ENCODE results near the gene SNRNP200.

The SNRNP200 gene

DNA sequence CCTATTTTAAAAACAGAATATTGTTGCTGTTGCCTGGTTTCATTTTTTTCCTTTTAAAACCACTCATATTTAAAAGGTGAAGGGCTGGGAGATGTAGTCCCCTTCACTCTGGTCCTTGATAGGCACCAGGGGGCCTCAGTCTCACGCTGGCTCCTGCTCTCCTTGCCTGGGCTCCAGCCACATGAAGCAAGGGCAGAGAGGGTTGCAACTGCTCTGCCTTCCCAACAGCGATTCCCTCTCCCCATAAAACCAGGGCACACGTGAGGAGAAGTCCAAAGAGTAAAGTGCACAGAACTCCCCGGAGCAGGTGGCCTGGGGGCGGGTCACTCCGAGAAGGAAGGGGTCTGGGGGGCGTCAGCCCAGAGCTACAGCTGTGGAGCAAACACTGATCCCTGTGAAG lies 52.3 kb downstream of the SNRNP200 start:
- H4K5ac ChIP-seq (ENCODE audit: low read length), result no peak overlapping the region
- no peak overlapping the region for H3K18ac ChIP-seq (ENCODE audit: low read length)
- H3K79me2 ChIP-seq (ENCODE audit: control insufficient read depth, insufficient read depth, low read length), result no peaks in the 10 kb centered on the region
- H3K27me3 ChIP-seq (ENCODE audit: insufficient read depth, low read length, poor library complexity), result no peaks in the 10 kb centered on the region
- H3K4ac ChIP-seq (ENCODE audit: low read depth, low read length), result no peak overlapping the region
- no CpG with 5 or more reads among the region's 7 CpGs for WGBS (ENCODE audit: extremely low coverage, insufficient coverage, low lambda C conversion rate)
- H3K23ac ChIP-seq (ENCODE audit: low read length), result no peak overlapping the region
- no peak overlapping the region for H2BK5ac ChIP-seq (ENCODE audit: low read length)
- H2BK15ac ChIP-seq (replicated peaks; ENCODE audit: low read depth), result no peak overlapping the region
- H3K36me3 ChIP-seq (ENCODE audit: control insufficient read depth, insufficient read depth, low read length), result peaks cover 3% of the 10 kb centered on the region
- no peaks in the 10 kb centered on the region for H3K4me1 ChIP-seq (ENCODE audit: control insufficient read depth, low read depth, low read length)
- no peak overlapping the region for H3K27ac ChIP-seq (ENCODE audit: low read depth, low read length)
- no peak overlapping the region for H2AK5ac ChIP-seq (ENCODE audit: low read length)
- H3K56ac ChIP-seq (ENCODE audit: low read length), result no peak overlapping the region
- no peak overlapping the region for H2BK120ac ChIP-seq (ENCODE audit: low read depth, low read length)
- no peak overlapping the region for H3K4me3 ChIP-seq (ENCODE audit: low read length)
- no peak overlapping the region for H4K8ac ChIP-seq (ENCODE audit: low read depth, low read length)
- DNase-seq, result no peak
- H3K4me2 ChIP-seq (ENCODE audit: low read length), result no peak overlapping the region
- no peaks in the 10 kb centered on the region for H3K79me1 ChIP-seq (ENCODE audit: low read length)
- no peak overlapping the region for H3K9ac ChIP-seq (ENCODE audit: low read length)

DNA sequence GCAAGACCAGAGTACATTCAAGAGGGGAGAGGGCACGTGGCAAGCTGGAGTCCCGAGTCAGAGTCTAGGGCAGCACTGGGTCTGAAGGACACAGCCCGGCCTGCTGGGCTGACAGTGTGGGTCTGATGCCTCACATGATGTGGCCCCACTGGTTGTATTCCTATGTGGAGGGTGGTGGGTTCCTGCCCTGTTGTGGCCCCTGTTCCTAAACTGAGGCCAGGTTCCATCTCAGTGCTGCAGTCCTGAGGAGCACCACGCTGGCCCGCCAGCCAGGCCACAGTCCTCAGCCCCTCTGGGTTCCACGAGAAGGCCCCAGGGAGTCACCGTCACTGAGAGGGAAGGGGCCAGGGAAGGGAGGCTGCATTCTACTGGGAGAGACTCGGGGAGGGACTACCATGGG lies 52.8 kb downstream of the SNRNP200 start:
- Histone ChIP-seq H3K36me3 (ENCODE audit: control insufficient read depth, insufficient read depth, low read length) (peaks cover 3% of the 10 kb centered on the region), H4K8ac (ENCODE audit: low read depth, low read length) (no peak overlapping the region), H3K9ac (ENCODE audit: low read length) (no peak overlapping the region), H2BK15ac (replicated peaks; ENCODE audit: low read depth) (no peak overlapping the region), H3K4me1 (ENCODE audit: control insufficient read depth, low read depth, low read length) (no peaks in the 10 kb centered on the region), H4K5ac (ENCODE audit: low read length) (no peak overlapping the region), H3K27me3 (ENCODE audit: insufficient read depth, low read length, poor library complexity) (no peaks in the 10 kb centered on the region), H2BK120ac (ENCODE audit: low read depth, low read length) (no peak overlapping the region), H3K4ac (ENCODE audit: low read depth, low read length) (no peak overlapping the region), H3K23ac (ENCODE audit: low read length) (no peak overlapping the region), H3K4me2 (ENCODE audit: low read length) (no peak overlapping the region), H3K79me1 (ENCODE audit: low read length) (no peaks in the 10 kb centered on the region), H2BK5ac (ENCODE audit: low read length) (no peak overlapping the region), H3K18ac (ENCODE audit: low read length) (no peak overlapping the region), H2AK5ac (ENCODE audit: low read length) (no peak overlapping the region), H3K4me3 (ENCODE audit: low read length) (no peak overlapping the region), H3K27ac (ENCODE audit: low read depth, low read length) (no peak overlapping the region), H3K79me2 (ENCODE audit: control insufficient read depth, insufficient read depth, low read length) (no peaks in the 10 kb centered on the region), H3K56ac (ENCODE audit: low read length) (no peak overlapping the region)
- no peak for DNase-seq
- WGBS (ENCODE audit: extremely low coverage, insufficient coverage, low lambda C conversion rate), result no CpG with 5 or more reads among the region's 8 CpGs

DNA sequence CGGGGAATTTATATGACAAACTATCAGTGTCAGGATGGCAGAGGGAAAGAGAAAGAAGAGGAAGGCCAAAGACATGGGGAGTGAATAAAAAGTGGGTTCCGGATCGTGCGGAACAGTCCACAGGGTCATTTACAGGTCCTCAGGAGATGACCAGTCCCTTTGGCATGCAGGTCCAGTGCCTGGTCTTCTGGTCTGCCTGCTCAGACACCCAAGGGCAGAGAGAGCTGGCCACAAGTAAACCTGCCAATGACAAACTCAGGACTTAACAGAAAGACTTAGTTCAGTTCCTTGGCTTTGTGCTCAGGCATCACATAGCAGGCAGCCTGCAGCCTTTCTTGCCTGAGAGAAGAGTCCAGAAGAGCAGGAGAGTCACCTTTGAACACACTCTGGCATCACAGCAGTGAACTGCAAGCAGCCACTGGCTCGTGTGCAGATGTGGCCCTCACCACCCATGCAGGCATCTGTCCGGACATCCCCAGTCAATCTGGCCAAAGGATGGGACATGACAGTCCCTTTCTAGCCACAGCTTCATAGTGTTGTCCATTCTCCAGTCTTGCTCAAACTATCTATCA lies 53.5 kb downstream of the SNRNP200 start:
- H3K18ac ChIP-seq (ENCODE audit: low read length), result no peak overlapping the region
- peaks cover 3% of the 10 kb centered on the region for H3K36me3 ChIP-seq (ENCODE audit: control insufficient read depth, insufficient read depth, low read length)
- H3K27ac ChIP-seq (ENCODE audit: low read depth, low read length), result no peak overlapping the region
- H2AK5ac ChIP-seq (ENCODE audit: low read length), result no peak overlapping the region
- no peak overlapping the region for H3K9ac ChIP-seq (ENCODE audit: low read length)
- peak; percentile 65 for DNase-seq
- H3K79me2 ChIP-seq (ENCODE audit: control insufficient read depth, insufficient read depth, low read length), result no peaks in the 10 kb centered on the region
- H2BK5ac ChIP-seq (ENCODE audit: low read length), result no peak overlapping the region
- no peak overlapping the region for H3K23ac ChIP-seq (ENCODE audit: low read length)
- no peak overlapping the region for H3K4ac ChIP-seq (ENCODE audit: low read depth, low read length)
- no peak overlapping the region for H4K8ac ChIP-seq (ENCODE audit: low read depth, low read length)
- no peak overlapping the region for H2BK120ac ChIP-seq (ENCODE audit: low read depth, low read length)
- H3K4me3 ChIP-seq (ENCODE audit: low read length), result no peak overlapping the region
- WGBS (ENCODE audit: extremely low coverage, insufficient coverage, low lambda C conversion rate), result no CpG with 5 or more reads among the region's 6 CpGs
- H3K4me1 ChIP-seq (ENCODE audit: control insufficient read depth, low read depth, low read length), result no peaks in the 10 kb centered on the region
- no peak overlapping the region for H3K4me2 ChIP-seq (ENCODE audit: low read length)
- H3K79me1 ChIP-seq (ENCODE audit: low read length), result no peaks in the 10 kb centered on the region
- no peak overlapping the region for H3K56ac ChIP-seq (ENCODE audit: low read length)
- H2BK15ac ChIP-seq (replicated peaks; ENCODE audit: low read depth), result no peak overlapping the region
- no peak overlapping the region for H4K5ac ChIP-seq (ENCODE audit: low read length)
- H3K27me3 ChIP-seq (ENCODE audit: insufficient read depth, low read length, poor library complexity), result no peaks in the 10 kb centered on the region

DNA sequence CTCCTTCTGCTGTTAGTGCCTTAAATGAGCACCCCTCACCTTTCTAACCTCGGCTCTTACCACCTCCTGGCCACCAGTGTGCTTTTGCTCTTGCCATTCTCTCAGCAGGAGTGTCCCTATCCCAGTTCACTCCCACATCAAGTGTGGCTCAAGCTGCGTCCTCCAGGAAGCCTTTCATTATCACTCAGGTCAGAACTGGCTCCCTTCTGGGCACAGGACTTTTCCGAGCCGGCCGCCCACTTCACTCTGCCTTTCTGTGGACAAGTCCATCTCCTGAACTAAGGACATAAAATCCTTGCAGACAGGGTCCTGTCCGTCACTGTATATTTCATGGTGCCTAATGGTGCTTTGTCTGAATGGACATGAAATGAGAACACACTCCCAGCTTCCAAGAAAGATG lies 55.2 kb downstream of the SNRNP200 start:
- no peaks in the 10 kb centered on the region for H3K27me3 ChIP-seq (ENCODE audit: insufficient read depth, low read length, poor library complexity)
- no CpG with 5 or more reads among the region's 6 CpGs for WGBS (ENCODE audit: extremely low coverage, insufficient coverage, low lambda C conversion rate)
- no peak overlapping the region for H4K8ac ChIP-seq (ENCODE audit: low read depth, low read length)
- no peak for DNase-seq
- H2BK15ac ChIP-seq (replicated peaks; ENCODE audit: low read depth), result no peak overlapping the region
- no peak overlapping the region for H3K4me3 ChIP-seq (ENCODE audit: low read length)
- H3K23ac ChIP-seq (ENCODE audit: low read length), result no peak overlapping the region
- H3K4ac ChIP-seq (ENCODE audit: low read depth, low read length), result no peak overlapping the region
- H2BK120ac ChIP-seq (ENCODE audit: low read depth, low read length), result no peak overlapping the region
- H3K18ac ChIP-seq (ENCODE audit: low read length), result no peak overlapping the region
- H3K9ac ChIP-seq (ENCODE audit: low read length), result no peak overlapping the region
- H2BK5ac ChIP-seq (ENCODE audit: low read length), result no peak overlapping the region
- H3K79me1 ChIP-seq (ENCODE audit: low read length), result no peaks in the 10 kb centered on the region
- no peak overlapping the region for H3K27ac ChIP-seq (ENCODE audit: low read depth, low read length)
- H3K36me3 ChIP-seq (ENCODE audit: control insufficient read depth, insufficient read depth, low read length), result peaks cover 3% of the 10 kb centered on the region
- H3K4me2 ChIP-seq (ENCODE audit: low read length), result no peak overlapping the region
- no peak overlapping the region for H2AK5ac ChIP-seq (ENCODE audit: low read length)
- no peak overlapping the region for H3K56ac ChIP-seq (ENCODE audit: low read length)
- H3K4me1 ChIP-seq (ENCODE audit: control insufficient read depth, low read depth, low read length), result no peaks in the 10 kb centered on the region
- no peaks in the 10 kb centered on the region for H3K79me2 ChIP-seq (ENCODE audit: control insufficient read depth, insufficient read depth, low read length)
- H4K5ac ChIP-seq (ENCODE audit: low read length), result no peak overlapping the region

DNA sequence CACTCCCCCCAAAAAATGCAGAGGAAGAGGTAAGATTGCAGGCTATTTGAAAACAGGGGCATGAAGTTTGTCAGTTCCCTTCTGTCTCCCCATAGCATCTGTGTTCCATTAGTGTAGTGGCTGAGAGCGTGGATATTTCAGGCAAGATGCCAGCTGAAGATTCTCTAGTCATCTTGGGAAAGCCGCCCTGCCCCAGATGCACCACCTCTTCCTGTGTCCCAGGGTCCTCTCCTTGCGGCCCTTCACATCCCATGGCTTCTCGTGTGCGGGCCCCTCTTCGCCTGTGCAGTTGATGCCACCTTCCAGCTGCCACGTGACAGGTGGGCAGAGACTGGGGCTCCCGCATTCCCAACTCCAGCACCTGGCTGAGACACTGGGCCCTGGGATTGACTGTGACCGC lies 55.7 kb downstream of the SNRNP200 start:
- no peak overlapping the region for H4K5ac ChIP-seq (ENCODE audit: low read length)
- H3K23ac ChIP-seq (ENCODE audit: low read length), result no peak overlapping the region
- H2AK5ac ChIP-seq (ENCODE audit: low read length), result no peak overlapping the region
- H3K18ac ChIP-seq (ENCODE audit: low read length), result no peak overlapping the region
- H3K4me3 ChIP-seq (ENCODE audit: low read length), result no peak overlapping the region
- H2BK15ac ChIP-seq (replicated peaks; ENCODE audit: low read depth), result no peak overlapping the region
- DNase-seq, result no peak
- H3K36me3 ChIP-seq (ENCODE audit: control insufficient read depth, insufficient read depth, low read length), result peaks cover 3% of the 10 kb centered on the region
- no peak overlapping the region for H3K27ac ChIP-seq (ENCODE audit: low read depth, low read length)
- H3K9ac ChIP-seq (ENCODE audit: low read length), result no peak overlapping the region
- H2BK5ac ChIP-seq (ENCODE audit: low read length), result no peak overlapping the region
- no peaks in the 10 kb centered on the region for H3K79me1 ChIP-seq (ENCODE audit: low read length)
- H3K4ac ChIP-seq (ENCODE audit: low read depth, low read length), result no peak overlapping the region
- H4K8ac ChIP-seq (ENCODE audit: low read depth, low read length), result no peak overlapping the region
- no peak overlapping the region for H2BK120ac ChIP-seq (ENCODE audit: low read depth, low read length)
- WGBS (ENCODE audit: extremely low coverage, insufficient coverage, low lambda C conversion rate), result no CpG with 5 or more reads among the region's 9 CpGs
- no peaks in the 10 kb centered on the region for H3K27me3 ChIP-seq (ENCODE audit: insufficient read depth, low read length, poor library complexity)
- H3K56ac ChIP-seq (ENCODE audit: low read length), result no peak overlapping the region
- H3K4me2 ChIP-seq (ENCODE audit: low read length), result no peak overlapping the region
- no peaks in the 10 kb centered on the region for H3K4me1 ChIP-seq (ENCODE audit: control insufficient read depth, low read depth, low read length)
- H3K79me2 ChIP-seq (ENCODE audit: control insufficient read depth, insufficient read depth, low read length), result no peaks in the 10 kb centered on the region

DNA sequence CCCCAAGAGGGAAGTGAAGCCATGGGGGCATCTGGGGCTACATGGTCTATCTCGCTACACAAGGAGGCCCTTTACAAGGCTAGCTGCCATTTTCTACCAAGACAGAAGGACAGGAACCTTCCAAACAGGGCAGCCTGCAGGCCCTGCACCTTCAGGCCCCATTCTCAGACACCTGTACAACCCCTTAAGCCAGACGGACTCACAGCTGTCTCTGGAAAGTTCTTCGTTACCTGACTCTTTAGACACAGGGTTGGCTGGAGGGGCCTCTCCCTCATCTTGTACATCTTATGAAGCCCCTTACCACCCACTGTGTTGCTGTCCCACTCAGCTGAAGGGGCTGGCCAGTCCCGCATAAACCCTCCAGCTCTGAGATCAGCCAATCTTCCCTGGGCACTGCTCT lies 56.7 kb downstream of the SNRNP200 start:
- no peak overlapping the region for H3K27ac ChIP-seq (ENCODE audit: low read depth, low read length)
- H2BK120ac ChIP-seq (ENCODE audit: low read depth, low read length), result no peak overlapping the region
- no CpG with 5 or more reads among the region's 4 CpGs for WGBS (ENCODE audit: extremely low coverage, insufficient coverage, low lambda C conversion rate)
- no peak for DNase-seq
- H2BK5ac ChIP-seq (ENCODE audit: low read length), result no peak overlapping the region
- no peaks in the 10 kb centered on the region for H3K79me2 ChIP-seq (ENCODE audit: control insufficient read depth, insufficient read depth, low read length)
- no peak overlapping the region for H4K8ac ChIP-seq (ENCODE audit: low read depth, low read length)
- no peaks in the 10 kb centered on the region for H3K27me3 ChIP-seq (ENCODE audit: insufficient read depth, low read length, poor library complexity)
- no peak overlapping the region for H2BK15ac ChIP-seq (replicated peaks; ENCODE audit: low read depth)
- H3K4me2 ChIP-seq (ENCODE audit: low read length), result no peak overlapping the region
- no peaks in the 10 kb centered on the region for H3K79me1 ChIP-seq (ENCODE audit: low read length)
- no peak overlapping the region for H3K4me3 ChIP-seq (ENCODE audit: low read length)
- no peak overlapping the region for H3K9ac ChIP-seq (ENCODE audit: low read length)
- peaks cover 3% of the 10 kb centered on the region for H3K36me3 ChIP-seq (ENCODE audit: control insufficient read depth, insufficient read depth, low read length)
- no peak overlapping the region for H4K5ac ChIP-seq (ENCODE audit: low read length)
- no peak overlapping the region for H3K56ac ChIP-seq (ENCODE audit: low read length)
- no peak overlapping the region for H2AK5ac ChIP-seq (ENCODE audit: low read length)
- H3K4me1 ChIP-seq (ENCODE audit: control insufficient read depth, low read depth, low read length), result no peaks in the 10 kb centered on the region
- no peak overlapping the region for H3K4ac ChIP-seq (ENCODE audit: low read depth, low read length)
- H3K18ac ChIP-seq (ENCODE audit: low read length), result no peak overlapping the region
- H3K23ac ChIP-seq (ENCODE audit: low read length), result no peak overlapping the region

Measured in mesendoderm (in vitro differentiated cells).